Subcutaneous abdominal adipose tissue (tissue), 5 donors: ENCODE data around the gene ARPC1A.
A peak's percentile ranks its signal among the peaks of the same experiment; 100 is the strongest.
"Not testable (repeated sequence)": the region's sequence is repeated elsewhere in the genome, so short reads cannot be mapped to it uniquely, and the experiment has no call there.

Source experiments
- H3K27ac ChIP-seq: one replicate; pipeline ENCODE4 v1.7.0; 2013; ENCODE audit warnings: low read depth, mild to moderate bottlenecking, inconsistent platforms, low read length, moderate library complexity
- H3K27me3 ChIP-seq, 5 donors: one replicate each; pipeline ENCODE4 v1.7.0; 2013; ENCODE audit warnings: low read length in 5 of 5, inconsistent platforms in 1 of 5; ENCODE audit not compliant: control insufficient read depth in 5 of 5, insufficient read depth in 4 of 5
- H3K36me3 ChIP-seq, 5 donors: one replicate each; pipeline ENCODE4 v1.7.0; 2013; ENCODE audit warnings: low read length in 5 of 5; ENCODE audit not compliant: control insufficient read depth in 5 of 5, insufficient read depth in 5 of 5
- H3K4me1 ChIP-seq, 5 donors: one replicate each; pipeline ENCODE4 v1.7.0; 2013; ENCODE audit warnings: low read length in 5 of 5, mild to moderate bottlenecking in 3 of 5, moderate library complexity in 1 of 5; ENCODE audit not compliant: control insufficient read depth in 5 of 5, insufficient read depth in 5 of 5
- H3K4me3 ChIP-seq, 5 donors: one replicate each; pipeline ENCODE4 v1.7.0; 2013; ENCODE audit warnings: low read length in 5 of 5, low read depth in 1 of 5
- H3K9ac ChIP-seq, 5 donors: one replicate each; pipeline ENCODE4 v1.7.0; 2013; ENCODE audit warnings: low read length in 5 of 5, mild to moderate bottlenecking in 4 of 5, moderate library complexity in 3 of 5
- H3K9me3 ChIP-seq, 5 donors: one replicate each; pipeline ENCODE4 v1.7.0; 2013; ENCODE audit warnings: low read length in 5 of 5; ENCODE audit not compliant: control insufficient read depth in 5 of 5
- donor health status: healthy.
- donor health status: healthy.
- donor health status: healthy.
- donor health status: healthy.
- donor health status: healthy.

The ARPC1A gene

GRCh38 chr7:99325592-99326407, at the start of gene ARPC1A:
TSS of gene ARPC1A (plus strand) at chr7:99325898. CDS start at chr7:99333354, 7,456 bp downstream.
- H3K4me1 ChIP-seq: peaks cover 4 to 39% (median 31%) of the 10 kb centered on the region in 5 donors
- H3K9ac ChIP-seq: peak within 1 kb of the TSS; percentile 80 to 98 (median 88)
- no peaks in the 10 kb centered on the region for H3K9me3 ChIP-seq
- H3K27me3 ChIP-seq: no peaks in the 10 kb centered on the region
- H3K27ac ChIP-seq: peak within 1 kb of the TSS; percentile 72
- no peaks in the 10 kb centered on the region for H3K36me3 ChIP-seq
- H3K4me3 ChIP-seq: peak within 1 kb of the TSS; percentile 95 to 99 (median 97)

- Histone ChIP-seq H3K9ac (no peak overlapping the region), H3K4me1 (peaks cover 0 to 3% (median 0%) of the 10 kb centered on the region in 5 donors), H3K36me3 (no peaks in the 10 kb centered on the region), H3K9me3 (no peaks in the 10 kb centered on the region), H3K27ac (no peak overlapping the region), H3K27me3 (no peaks in the 10 kb centered on the region), H3K4me3 (no peak overlapping the region)
Measured at GRCh38 chr7:99278180-99278579, 47.5 kb upstream of the ARPC1A start.

GRCh38 chr7:99284165-99284564, 41.5 kb upstream of the ARPC1A start:
- H3K36me3 ChIP-seq, H3K4me1 ChIP-seq, H3K4me3 ChIP-seq, H3K9ac ChIP-seq, H3K27me3 ChIP-seq, H3K27ac ChIP-seq, H3K9me3 ChIP-seq: not testable (repeated sequence)

DNA sequence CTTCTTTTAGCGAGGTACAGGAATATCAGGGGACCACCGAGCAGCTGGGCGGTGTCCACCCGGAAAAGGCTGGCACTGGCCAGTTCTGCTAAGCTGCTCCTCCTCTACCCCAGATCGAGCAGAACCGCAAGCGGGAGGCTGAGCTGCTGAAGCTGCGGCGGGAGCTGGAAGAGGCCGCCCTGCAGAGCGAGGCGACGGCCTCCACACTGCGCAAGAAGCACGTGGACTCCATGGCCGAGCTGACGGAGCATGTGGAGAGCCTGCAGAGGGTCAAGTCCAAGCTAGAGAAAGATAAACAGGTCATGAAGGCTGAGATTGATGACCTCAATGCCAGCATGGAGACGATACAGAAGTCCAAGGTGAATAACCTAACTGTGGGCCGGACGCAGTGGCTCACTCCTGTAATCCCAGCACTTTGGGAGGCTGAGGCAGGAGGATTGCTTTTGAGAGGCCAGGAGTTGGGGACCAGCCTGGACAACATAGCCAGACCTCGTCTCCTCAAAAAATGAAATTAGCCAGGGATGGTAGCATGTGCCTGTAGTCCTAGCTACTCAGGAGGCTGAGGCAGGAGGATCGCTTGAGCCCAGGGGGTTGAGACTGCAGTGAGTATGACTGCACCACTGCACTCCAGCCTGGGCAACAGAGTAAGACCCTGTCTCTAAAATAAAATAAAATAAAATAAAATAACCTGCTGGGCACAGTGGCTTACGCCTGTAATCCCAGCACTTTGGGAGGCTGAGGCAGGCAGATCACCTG, 37.7 kb upstream of the ARPC1A start:
- Histone ChIP-seq H3K27ac (no peak overlapping the region), H3K27me3 (no peaks in the 10 kb centered on the region), H3K9me3 (no peaks in the 10 kb centered on the region), H3K4me3 (no peak overlapping the region), H3K4me1 (no peaks in the 10 kb centered on the region), H3K36me3 (no peaks in the 10 kb centered on the region), H3K9ac (no peak overlapping the region)

GRCh38 chr7:99289185-99289584, 36.5 kb upstream of the ARPC1A start:
- Histone ChIP-seq H3K4me3 (no peak overlapping the region), H3K4me1 (no peaks in the 10 kb centered on the region), H3K9me3 (no peaks in the 10 kb centered on the region), H3K27me3 (no peaks in the 10 kb centered on the region), H3K27ac (no peak overlapping the region), H3K36me3 (no peaks in the 10 kb centered on the region), H3K9ac (no peak overlapping the region)

DNA sequence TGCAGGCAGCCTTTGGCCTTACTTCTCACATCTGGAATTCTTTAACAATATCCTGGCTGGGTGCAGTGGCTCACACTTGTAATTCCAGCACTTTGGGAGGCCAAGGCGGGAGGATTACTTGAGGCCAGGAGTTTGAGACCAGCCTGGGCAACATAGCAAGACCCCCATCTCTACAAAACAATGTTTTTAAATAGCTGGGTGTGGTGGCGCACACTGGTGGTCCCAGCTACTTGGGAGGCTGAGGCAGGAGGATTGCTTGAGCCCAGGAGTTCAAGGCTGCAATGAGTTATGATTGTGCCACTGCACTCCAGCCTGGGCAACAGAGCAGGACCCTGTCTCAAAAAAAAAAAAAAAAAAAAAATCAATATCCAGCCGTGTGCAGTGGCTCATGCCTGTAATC, 35.5 kb upstream of the ARPC1A start:
- H3K4me3 ChIP-seq, H3K27ac ChIP-seq, H3K4me1 ChIP-seq, H3K36me3 ChIP-seq, H3K9ac ChIP-seq, H3K27me3 ChIP-seq, H3K9me3 ChIP-seq: not testable (repeated sequence)

DNA sequence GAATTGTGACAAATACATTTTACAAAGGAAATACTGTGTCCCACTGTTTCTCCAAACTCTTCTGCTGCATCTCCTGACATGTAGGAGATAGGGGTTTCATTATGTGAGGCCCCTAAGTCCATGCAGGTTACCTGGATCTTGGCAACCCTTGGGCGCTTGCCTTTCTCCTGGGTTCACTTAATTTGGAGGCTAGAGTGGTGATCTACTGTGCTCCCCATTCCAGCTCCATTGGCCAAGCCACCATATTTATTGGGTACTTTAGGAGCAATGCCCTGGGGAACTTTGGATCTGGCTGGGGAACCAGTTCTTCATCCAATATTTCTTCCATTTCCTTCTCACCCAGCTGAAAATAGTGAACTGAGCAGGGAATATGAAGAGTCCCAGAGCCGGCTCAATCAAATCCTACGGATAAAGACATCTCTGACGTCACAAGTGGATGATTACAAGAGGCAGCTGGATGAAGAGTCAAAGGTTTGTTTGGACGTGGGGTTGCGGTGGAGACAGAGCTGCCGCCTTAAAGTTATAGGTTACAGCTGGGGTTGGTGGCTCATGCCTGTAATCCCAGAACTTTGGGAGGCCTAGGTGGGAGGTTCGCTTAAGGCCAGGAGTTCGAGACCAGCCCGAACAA, 34.6 kb upstream of the ARPC1A start:
- H3K27ac ChIP-seq: no peak overlapping the region
- H3K9me3 ChIP-seq: no peaks in the 10 kb centered on the region
- H3K4me1 ChIP-seq: no peaks in the 10 kb centered on the region
- no peak overlapping the region for H3K9ac ChIP-seq
- no peak overlapping the region for H3K4me3 ChIP-seq
- no peaks in the 10 kb centered on the region for H3K27me3 ChIP-seq
- H3K36me3 ChIP-seq: no peaks in the 10 kb centered on the region

DNA sequence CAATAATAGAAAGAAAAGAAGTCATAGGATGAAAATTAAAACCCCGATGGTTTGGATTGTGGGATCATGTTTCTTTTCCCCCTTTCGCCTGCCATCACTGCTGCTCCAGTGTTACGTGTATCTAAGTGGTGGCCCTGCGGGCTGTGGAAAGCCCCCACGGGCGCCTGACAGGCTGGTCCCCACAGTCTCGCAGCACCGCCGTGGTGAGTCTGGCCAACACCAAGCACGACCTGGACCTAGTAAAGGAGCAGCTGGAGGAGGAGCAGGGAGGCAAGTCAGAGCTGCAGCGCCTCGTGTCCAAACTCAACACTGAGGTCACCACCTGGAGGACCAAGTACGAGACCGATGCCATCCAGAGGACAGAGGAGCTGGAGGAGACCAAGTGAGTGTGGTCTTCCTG, 33.6 kb upstream of the ARPC1A start:
- Histone ChIP-seq H3K9me3 (no peaks in the 10 kb centered on the region), H3K27me3 (no peaks in the 10 kb centered on the region), H3K4me3 (no peak overlapping the region), H3K27ac (no peak overlapping the region), H3K9ac (no peak overlapping the region), H3K4me1 (no peaks in the 10 kb centered on the region), H3K36me3 (no peaks in the 10 kb centered on the region)

GRCh38 chr7:99293167-99293566, 32.5 kb upstream of the ARPC1A start:
- Histone ChIP-seq H3K27me3 (no peaks in the 10 kb centered on the region), H3K4me3 (no peak overlapping the region), H3K9me3 (no peaks in the 10 kb centered on the region), H3K9ac (no peak overlapping the region), H3K36me3 (no peaks in the 10 kb centered on the region), H3K27ac (no peak overlapping the region), H3K4me1 (no peaks in the 10 kb centered on the region)

DNA sequence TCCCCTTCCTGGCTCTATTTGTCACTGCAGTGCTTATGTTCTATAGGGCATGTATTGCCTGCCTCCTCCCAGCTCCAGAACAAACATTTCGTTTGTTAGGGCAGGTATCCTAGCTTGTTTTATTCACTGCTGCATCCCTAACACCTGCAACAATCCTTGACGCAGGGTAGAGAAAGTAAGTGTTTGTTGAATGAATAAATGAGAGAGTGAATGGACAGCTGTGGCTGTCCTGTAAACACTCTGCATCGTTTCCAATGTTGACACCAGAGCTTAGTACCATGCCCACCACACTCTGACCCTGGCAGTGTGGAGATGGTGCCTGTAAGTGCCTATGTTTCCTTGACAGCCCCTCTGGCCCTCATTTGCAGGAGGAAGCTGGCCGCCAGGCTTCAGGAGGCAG, 32.0 kb upstream of the ARPC1A start:
- no peaks in the 10 kb centered on the region for H3K4me1 ChIP-seq
- no peak overlapping the region for H3K4me3 ChIP-seq
- no peaks in the 10 kb centered on the region for H3K9me3 ChIP-seq
- H3K27ac ChIP-seq: no peak overlapping the region
- no peaks in the 10 kb centered on the region for H3K27me3 ChIP-seq
- H3K36me3 ChIP-seq: no peaks in the 10 kb centered on the region
- peak overlapping the region in 1 of 5 donors; percentile 20 for H3K9ac ChIP-seq
